H9 (cell line): Measurements from ENCODE around the gene RBM25. TPM values are rescaled to one million over a fixed set of nuclear protein-coding genes. Genes with fewer than 3 reads are reported as not detected.

Source experiments
- DNase-seq: peaks from one replicate; pipeline ENCODE4 v3.0.0-alpha.2; 2017
- H2AFZ ChIP-seq: one replicate; pipeline ENCODE4 v1.6.1; 2013; ENCODE audit warnings: mild to moderate bottlenecking, low read length, control low read depth, moderate library complexity
- H2AK5ac ChIP-seq: 2 replicates; pipeline ENCODE4 v1.6.1; 2013; ENCODE audit warnings: low read length, control low read depth, mixed read lengths; ENCODE audit not compliant: insufficient read length
- H2BK120ac ChIP-seq: one replicate; pipeline ENCODE4 v1.6.1; 2013; ENCODE audit warnings: low read depth, mild to moderate bottlenecking, low read length, control low read depth, inconsistent platforms; ENCODE audit not compliant: poor library complexity, severe bottlenecking
- H2BK12ac ChIP-seq: 2 replicates; pipeline ENCODE4 v1.6.1; 2013; ENCODE audit warnings: low read length, control low read depth, mixed read lengths, low read depth; ENCODE audit not compliant: insufficient read length
- H2BK15ac ChIP-seq: 2 replicates; pipeline ENCODE4 v1.6.1; 2013; ENCODE audit warnings: low read depth, low read length, control low read depth
- H2BK20ac ChIP-seq: one replicate; pipeline ENCODE4 v1.6.1; 2013; ENCODE audit warnings: low read depth, mild to moderate bottlenecking, low read length, control low read depth, inconsistent platforms; ENCODE audit not compliant: poor library complexity, severe bottlenecking
- H2BK5ac ChIP-seq: 2 replicates; pipeline ENCODE4 v1.6.1; 2013; ENCODE audit warnings: low read length, control low read depth, mixed read lengths; ENCODE audit not compliant: insufficient read length
- H3K14ac ChIP-seq: 2 replicates; pipeline ENCODE4 v1.6.1; 2013; ENCODE audit warnings: low read length, control low read depth; ENCODE audit not compliant: insufficient read depth
- H3K18ac ChIP-seq: 2 replicates; pipeline ENCODE4 v1.6.1; 2013; ENCODE audit warnings: low read depth, mild to moderate bottlenecking, mixed read lengths, low read length, control low read depth; ENCODE audit not compliant: insufficient read length
- H3K23ac ChIP-seq: 2 replicates; pipeline ENCODE4 v1.6.1; 2013; ENCODE audit warnings: low read length, control low read depth, mixed read lengths, low read depth; ENCODE audit not compliant: insufficient read length
- H3K23me2 ChIP-seq: 2 replicates; pipeline ENCODE4 v1.6.1; 2013; ENCODE audit warnings: low read depth, mild to moderate bottlenecking, mixed read lengths, low read length, control low read depth; ENCODE audit not compliant: insufficient read length, poor library complexity, severe bottlenecking
- H3K27ac ChIP-seq: 2 replicates; pipeline ENCODE4 v1.5.1; 2013; ENCODE audit warnings: low read length, control low read depth, mixed read lengths, low read depth; ENCODE audit not compliant: insufficient read length
- H3K27me3 ChIP-seq: 2 replicates; pipeline ENCODE4 v1.6.1; 2013; ENCODE audit warnings: low read length, control low read depth, inconsistent platforms; ENCODE audit not compliant: insufficient read depth
- H3K4ac ChIP-seq: 2 replicates; pipeline ENCODE4 v1.6.1; 2013; ENCODE audit warnings: low read depth, mild to moderate bottlenecking, control low read depth, inconsistent platforms, low read length, moderate library complexity
- H3K4me1 ChIP-seq: 2 replicates; pipeline ENCODE4 v1.6.1; 2013; ENCODE audit warnings: low read length, control low read depth, inconsistent platforms; ENCODE audit not compliant: insufficient read depth
- H3K4me2 ChIP-seq: 2 replicates; pipeline ENCODE4 v1.6.1; 2013; ENCODE audit warnings: low read length, control low read depth, mixed read lengths; ENCODE audit not compliant: insufficient read length, insufficient read depth
- H3K56ac ChIP-seq: 2 replicates; pipeline ENCODE4 v1.6.1; 2013; ENCODE audit warnings: low read depth, mild to moderate bottlenecking, mixed read lengths, low read length, control low read depth; ENCODE audit not compliant: insufficient read length
- H3K79me1 ChIP-seq: 2 replicates; pipeline ENCODE4 v1.6.1; 2013; ENCODE audit warnings: low read depth, mild to moderate bottlenecking, moderate library complexity, low read length, control low read depth, inconsistent platforms; ENCODE audit not compliant: insufficient read depth, poor library complexity, severe bottlenecking
- H3K79me2 ChIP-seq: 2 replicates; pipeline ENCODE4 v1.6.1; 2013; ENCODE audit warnings: low read length, control low read depth, inconsistent platforms; ENCODE audit not compliant: insufficient read depth
- H3K9ac ChIP-seq: 2 replicates; pipeline ENCODE4 v1.6.1; 2013; ENCODE audit warnings: low read length, control low read depth, mixed read lengths; ENCODE audit not compliant: insufficient read length; ENCODE audit errors: extremely low read depth
- H3K9me3 ChIP-seq: one replicate; pipeline ENCODE4 v1.6.1; 2013; ENCODE audit warnings: low read depth, low read length, inconsistent platforms; ENCODE audit not compliant: control insufficient read depth
- H3T11ph ChIP-seq: one replicate; pipeline ENCODE4 v1.6.1; 2013; ENCODE audit warnings: mild to moderate bottlenecking, low read length, control low read depth, inconsistent platforms
- H4K20me1 ChIP-seq: one replicate; pipeline ENCODE4 v1.6.1; 2013; ENCODE audit not compliant: control insufficient read depth, insufficient read length, insufficient read depth
- H4K5ac ChIP-seq: 2 replicates; pipeline ENCODE4 v1.6.1; 2013; ENCODE audit warnings: low read depth, mild to moderate bottlenecking, mixed read lengths, low read length, control low read depth; ENCODE audit not compliant: insufficient read length
- H4K8ac ChIP-seq: replicated peaks from 2 replicates; pipeline ENCODE4 v1.6.1; 2013; ENCODE audit warnings: low read length, control low read depth, mixed read lengths, low read depth; ENCODE audit not compliant: insufficient read length
- H4K91ac ChIP-seq: 2 replicates; pipeline ENCODE4 v1.6.1; 2013; ENCODE audit warnings: low read depth, mild to moderate bottlenecking, moderate library complexity, mixed read lengths, low read length, control low read depth; ENCODE audit not compliant: insufficient read length
- H3K27ac Mint-ChIP-seq, 3 experiments: 2 replicates in 2 of 3; 3 replicates in 1 of 3; pipeline ENCODE4 v1.8.0; 2020 to 2021; ENCODE audit warnings: mixed read lengths in 3 of 3, mild to moderate bottlenecking in 1 of 3, moderate library complexity in 1 of 3
- H3K27me3 Mint-ChIP-seq: 2 replicates; pipeline ENCODE4 v1.8.0; 2021; ENCODE audit warnings: low read depth, mild to moderate bottlenecking, moderate library complexity, mixed read lengths
- H3K36me3 Mint-ChIP-seq, 3 experiments: 2 replicates in 2 of 3; 3 replicates in 1 of 3; pipeline ENCODE4 v1.8.0; 2020 to 2021; ENCODE audit warnings: low read depth in 3 of 3, mixed read lengths in 3 of 3; ENCODE audit not compliant: insufficient read depth in 1 of 3
- H3K4me1 Mint-ChIP-seq, 2 experiments: 2 replicates each; pipeline ENCODE4 v1.8.0; 2020; ENCODE audit warnings: mixed read lengths in 2 of 2
- H3K4me3 Mint-ChIP-seq, 2 experiments: 2 replicates in 1 of 2; 3 replicates in 1 of 2; pipeline ENCODE4 v1.8.0; 2020 to 2021; ENCODE audit warnings: mild to moderate bottlenecking in 2 of 2, mixed read lengths in 2 of 2, moderate library complexity in 1 of 2
- H3K9me3 Mint-ChIP-seq, 2 experiments: 2 replicates in 1 of 2; 3 replicates in 1 of 2; pipeline ENCODE4 v1.8.0; 2020; ENCODE audit warnings: mild to moderate bottlenecking in 2 of 2, mixed read lengths in 2 of 2, moderate library complexity in 1 of 2
- WGBS: extraction: QIAGEN DNeasy Blood & Tissue Kit; methylation state at CpG from one replicate; pipeline ENCODE4 v1.1.7; 2013; ENCODE audit warnings: missing lambda C conversion rate, low lambda C conversion rate, mixed read lengths; ENCODE audit not compliant: insufficient read length; ENCODE audit errors: extremely low coverage; 5-methylcytosine and 5-hydroxymethylcytosine counted together
- total RNA-seq: library from RNA; stranded (reverse); gene quantifications from 2 replicates; pipeline ENCODE4 v1.2.1, GENCODE V29; 2021
- TF ChIP-seq, protein P1 (sequence below): fragments of 200-600 bp; sonication (generic); conservative IDR thresholded peaks from 3 replicates; pipeline ENCODE4 v1.8.0; 2021; ENCODE audit warnings: antibody characterized with exemption, mild to moderate bottlenecking

Gene RBM25
- total RNA-seq, 1 experiment from 2014 or later: 138 TPM

- H4K8ac ChIP-seq: no peak overlapping the region
- H3K79me2 ChIP-seq: peaks cover 48% of the 10 kb centered on the region
- no peaks in the 10 kb centered on the region for H4K20me1 ChIP-seq
- H4K5ac ChIP-seq: peak overlapping the region; percentile 39
- H2AFZ ChIP-seq: no peak overlapping the region
- no peak overlapping the region for H2BK12ac ChIP-seq
- H3K9ac ChIP-seq: peak overlapping the region; percentile 99
- H4K91ac ChIP-seq: no peak overlapping the region
- peak overlapping the region; percentile 70 for H3K27ac ChIP-seq
- H3K23ac ChIP-seq: no peak overlapping the region
- peaks cover 2% of the 10 kb centered on the region for H3K79me1 ChIP-seq
- peaks cover 37 to 42% of the 10 kb centered on the region in 2 experiments for H3K4me1 Mint-ChIP-seq
- no peak overlapping the region for H3K4me3 Mint-ChIP-seq
- H3K4me1 ChIP-seq: no peaks in the 10 kb centered on the region
- no peak overlapping the region for H3K56ac ChIP-seq
- no peaks in the 10 kb centered on the region for H3K9me3 ChIP-seq
- H2BK15ac ChIP-seq: no peak overlapping the region
- peak overlapping the region; percentile 81 for H3K4me2 ChIP-seq
- H3K27me3 Mint-ChIP-seq: no peaks in the 10 kb centered on the region; the same call in 1 of the 2 replicates
- no peaks in the 10 kb centered on the region for H3K23me2 ChIP-seq
- H3K27ac Mint-ChIP-seq: no peak overlapping the region
- H3K4ac ChIP-seq: no peak overlapping the region; the same call in 1 of the 2 replicates
- DNase-seq: peak; percentile 41
- TF ChIP-seq, protein P1, sequence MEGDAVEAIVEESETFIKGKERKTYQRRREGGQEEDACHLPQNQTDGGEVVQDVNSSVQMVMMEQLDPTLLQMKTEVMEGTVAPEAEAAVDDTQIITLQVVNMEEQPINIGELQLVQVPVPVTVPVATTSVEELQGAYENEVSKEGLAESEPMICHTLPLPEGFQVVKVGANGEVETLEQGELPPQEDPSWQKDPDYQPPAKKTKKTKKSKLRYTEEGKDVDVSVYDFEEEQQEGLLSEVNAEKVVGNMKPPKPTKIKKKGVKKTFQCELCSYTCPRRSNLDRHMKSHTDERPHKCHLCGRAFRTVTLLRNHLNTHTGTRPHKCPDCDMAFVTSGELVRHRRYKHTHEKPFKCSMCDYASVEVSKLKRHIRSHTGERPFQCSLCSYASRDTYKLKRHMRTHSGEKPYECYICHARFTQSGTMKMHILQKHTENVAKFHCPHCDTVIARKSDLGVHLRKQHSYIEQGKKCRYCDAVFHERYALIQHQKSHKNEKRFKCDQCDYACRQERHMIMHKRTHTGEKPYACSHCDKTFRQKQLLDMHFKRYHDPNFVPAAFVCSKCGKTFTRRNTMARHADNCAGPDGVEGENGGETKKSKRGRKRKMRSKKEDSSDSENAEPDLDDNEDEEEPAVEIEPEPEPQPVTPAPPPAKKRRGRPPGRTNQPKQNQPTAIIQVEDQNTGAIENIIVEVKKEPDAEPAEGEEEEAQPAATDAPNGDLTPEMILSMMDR: no peak
- H2BK20ac ChIP-seq: no peak overlapping the region
- no peak overlapping the region for H2AK5ac ChIP-seq
- H2BK120ac ChIP-seq: no peak overlapping the region
- no CpG with 5 or more reads among the region's 27 CpGs for WGBS
- no peak overlapping the region for H3T11ph ChIP-seq
- H2BK5ac ChIP-seq: no peak overlapping the region
- H3K9me3 Mint-ChIP-seq: no peaks in the 10 kb centered on the region; a peak in 1 of 5 replicates
- H3K18ac ChIP-seq: peak overlapping the region; percentile 93
- no peaks in the 10 kb centered on the region for H3K27me3 ChIP-seq
- peaks cover 6 to 43% (median 34%) of the 10 kb centered on the region in 3 experiments; a peak in 6 of 7 replicates for H3K36me3 Mint-ChIP-seq
- peak overlapping the region; percentile 92 for H3K14ac ChIP-seq
Observed at GRCh38 chr14:73058922-73059673, 764 bp downstream of the RBM25 start.
